ENCODE data around the gene RASSF8.

RASSF8 gene

DNA sequence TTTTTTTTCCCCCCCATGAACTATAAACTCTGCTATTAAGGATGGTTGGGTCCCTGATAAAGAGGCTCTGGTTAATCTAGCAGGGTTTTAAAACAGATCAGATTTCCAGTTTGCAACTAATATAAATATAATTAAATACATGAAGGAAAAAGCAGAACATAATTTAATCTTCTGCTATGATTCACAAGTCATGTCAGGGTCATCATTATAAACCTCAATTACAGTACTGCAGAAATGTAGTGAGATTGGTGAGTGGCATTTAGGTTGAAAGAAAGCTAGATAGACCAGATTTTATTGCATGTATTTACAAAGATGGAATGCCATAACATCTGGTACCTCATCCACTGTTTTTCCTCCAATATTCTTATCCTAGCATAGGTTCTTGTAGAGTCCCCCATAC lies 14.5 kb upstream of the RASSF8 start:
- TF ChIP-seq ZFP30 (CRISPR knock-in tag; IDR thresholded peaks at IDR 0.05): no peak
- TF ChIP-seq ZFP3 (CRISPR knock-in tag; IDR thresholded peaks at IDR 0.05): no peak
- peak; percentile 86 for TF ChIP-seq ZC3H10 (CRISPR knock-in tag; IDR thresholded peaks at IDR 0.05)
- TF ChIP-seq ISL1 (CRISPR knock-in tag; IDR thresholded peaks at IDR 0.05): peak; percentile 86
- TF ChIP-seq, protein P1, sequence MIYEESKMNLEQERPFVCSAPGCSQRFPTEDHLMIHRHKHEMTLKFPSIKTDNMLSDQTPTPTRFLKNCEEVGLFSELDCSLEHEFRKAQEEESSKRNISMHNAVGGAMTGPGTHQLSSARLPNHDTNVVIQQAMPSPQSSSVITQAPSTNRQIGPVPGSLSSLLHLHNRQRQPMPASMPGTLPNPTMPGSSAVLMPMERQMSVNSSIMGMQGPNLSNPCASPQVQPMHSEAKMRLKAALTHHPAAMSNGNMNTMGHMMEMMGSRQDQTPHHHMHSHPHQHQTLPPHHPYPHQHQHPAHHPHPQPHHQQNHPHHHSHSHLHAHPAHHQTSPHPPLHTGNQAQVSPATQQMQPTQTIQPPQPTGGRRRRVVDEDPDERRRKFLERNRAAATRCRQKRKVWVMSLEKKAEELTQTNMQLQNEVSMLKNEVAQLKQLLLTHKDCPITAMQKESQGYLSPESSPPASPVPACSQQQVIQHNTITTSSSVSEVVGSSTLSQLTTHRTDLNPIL (CRISPR knock-in tag; IDR thresholded peaks at IDR 0.05; ENCODE audit: low read depth): 0 out of 2 replicates have a peak, but pooled peaks have one; percentile 26
- no peak for TF ChIP-seq ZNF565 (CRISPR knock-in tag; conservative IDR thresholded peaks at IDR 0.05; ENCODE audit: low read depth)
- TF ChIP-seq TCF4 (CRISPR knock-in tag; IDR thresholded peaks at IDR 0.05; ENCODE audit: borderline replicate concordance): peak; percentile 45; the same call in 1 of the 2 replicates
- ATAC-seq: peak; percentile 53; the same call in 2 of the 3 replicates

DNA sequence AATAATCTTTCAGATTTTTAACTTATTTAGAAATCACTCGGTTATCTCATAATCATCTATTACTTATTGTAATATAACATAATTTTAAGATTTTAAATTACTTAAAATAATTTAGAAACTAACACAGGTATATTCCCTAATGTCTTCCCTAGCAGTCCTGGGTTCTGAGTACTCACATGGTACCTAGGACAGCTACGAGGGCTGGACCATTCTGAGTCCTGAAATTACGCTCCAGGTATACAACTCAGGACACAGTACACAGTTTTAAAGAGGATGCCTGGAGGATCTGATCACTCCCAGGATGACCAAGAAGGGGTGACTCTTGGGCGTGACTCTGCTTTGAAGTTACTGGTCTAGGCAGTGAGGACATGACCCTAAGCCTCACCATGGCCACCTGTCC lies 9.1 kb upstream of the RASSF8 start:
- no peak for ATAC-seq
- TF ChIP-seq ARNTL (CRISPR knock-in tag; IDR thresholded peaks at IDR 0.05; ENCODE audit: borderline replicate concordance, low read depth): no peak
- no peak for TF ChIP-seq ZFP30 (CRISPR knock-in tag; IDR thresholded peaks at IDR 0.05)
- TF ChIP-seq ESRRG (CRISPR knock-in tag; IDR thresholded peaks at IDR 0.05): no peak
- no peak for TF ChIP-seq ZFP3 (CRISPR knock-in tag; IDR thresholded peaks at IDR 0.05)
- TF ChIP-seq ZC3H10 (CRISPR knock-in tag; IDR thresholded peaks at IDR 0.05): no peak
- no peak for TF ChIP-seq TOX (CRISPR knock-in tag; IDR thresholded peaks at IDR 0.05; ENCODE audit: borderline replicate concordance)
- no peak for TF ChIP-seq RARB (CRISPR knock-in tag; IDR thresholded peaks at IDR 0.05)
- no peak for TF ChIP-seq ZNF565 (CRISPR knock-in tag; conservative IDR thresholded peaks at IDR 0.05; ENCODE audit: low read depth)
- TF ChIP-seq ZNF70 (CRISPR knock-in tag; IDR thresholded peaks at IDR 0.05): no peak
- no peak for TF ChIP-seq CSRNP3 (CRISPR knock-in tag; IDR thresholded peaks at IDR 0.05)
- TF ChIP-seq BACH2 (CRISPR knock-in tag; IDR thresholded peaks at IDR 0.05; ENCODE audit: borderline replicate concordance): no peak
- TF ChIP-seq TSHZ2 (CRISPR knock-in tag; IDR thresholded peaks at IDR 0.05): no peak
- TF ChIP-seq, protein P2, sequence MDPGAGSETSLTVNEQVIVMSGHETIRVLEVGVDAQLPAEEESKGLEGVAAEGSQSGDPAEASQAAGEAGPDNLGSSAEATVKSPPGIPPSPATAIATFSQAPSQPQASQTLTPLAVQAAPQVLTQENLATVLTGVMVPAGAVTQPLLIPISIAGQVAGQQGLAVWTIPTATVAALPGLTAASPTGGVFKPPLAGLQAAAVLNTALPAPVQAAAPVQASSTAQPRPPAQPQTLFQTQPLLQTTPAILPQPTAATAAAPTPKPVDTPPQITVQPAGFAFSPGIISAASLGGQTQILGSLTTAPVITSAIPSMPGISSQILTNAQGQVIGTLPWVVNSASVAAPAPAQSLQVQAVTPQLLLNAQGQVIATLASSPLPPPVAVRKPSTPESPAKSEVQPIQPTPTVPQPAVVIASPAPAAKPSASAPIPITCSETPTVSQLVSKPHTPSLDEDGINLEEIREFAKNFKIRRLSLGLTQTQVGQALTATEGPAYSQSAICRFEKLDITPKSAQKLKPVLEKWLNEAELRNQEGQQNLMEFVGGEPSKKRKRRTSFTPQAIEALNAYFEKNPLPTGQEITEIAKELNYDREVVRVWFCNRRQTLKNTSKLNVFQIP (CRISPR knock-in tag; IDR thresholded peaks at IDR 0.05; ENCODE audit: borderline replicate concordance, low read depth): no peak
- no peak for TF ChIP-seq CSDC2 (CRISPR knock-in tag; IDR thresholded peaks at IDR 0.05)
- TF ChIP-seq SNAI2 (CRISPR knock-in tag; IDR thresholded peaks at IDR 0.05): no peak

DNA sequence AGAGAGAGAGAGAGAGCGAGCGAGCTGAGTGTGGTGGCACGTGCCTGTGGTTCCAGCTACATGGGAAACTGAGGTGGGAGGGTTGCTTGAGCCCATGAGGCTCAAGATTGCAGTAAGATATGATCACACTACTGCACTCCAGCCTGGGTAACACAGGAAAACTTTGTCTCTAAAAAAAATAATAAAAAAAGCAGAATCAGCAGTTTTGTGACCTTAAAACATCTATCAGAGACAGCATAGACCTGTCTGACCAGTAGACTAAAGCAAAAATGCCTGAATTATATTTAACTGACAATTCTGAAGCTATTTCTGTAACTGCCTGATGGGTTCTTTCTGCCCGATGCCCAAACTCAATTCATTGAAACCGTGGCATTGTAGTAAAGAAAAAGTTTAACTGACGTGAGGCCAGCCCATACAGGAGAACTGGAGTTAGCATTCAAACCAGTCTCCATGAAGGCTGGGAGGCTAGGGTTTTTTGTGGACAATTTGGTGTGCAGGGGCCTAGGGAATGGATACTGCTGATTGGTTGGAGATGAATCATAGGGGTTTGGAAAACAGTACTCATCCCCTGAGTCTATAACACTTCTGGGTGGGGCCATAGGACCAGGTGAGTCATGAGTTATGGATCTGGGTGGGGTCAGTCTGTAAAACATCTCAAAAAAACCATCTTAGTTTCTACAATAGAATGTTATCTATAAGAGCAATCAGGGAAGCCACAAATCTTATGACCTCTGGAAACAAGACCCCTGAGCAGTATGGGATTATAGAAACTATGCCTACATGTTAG lies 8.0 kb upstream of the RASSF8 start:
- TF ChIP-seq RARB (CRISPR knock-in tag; IDR thresholded peaks at IDR 0.05) (no peak), TOX (CRISPR knock-in tag; IDR thresholded peaks at IDR 0.05; ENCODE audit: borderline replicate concordance) (no peak), ESRRG (CRISPR knock-in tag; IDR thresholded peaks at IDR 0.05) (no peak), CSDC2 (CRISPR knock-in tag; IDR thresholded peaks at IDR 0.05) (no peak), CSRNP3 (CRISPR knock-in tag; IDR thresholded peaks at IDR 0.05) (no peak), BACH2 (CRISPR knock-in tag; IDR thresholded peaks at IDR 0.05; ENCODE audit: borderline replicate concordance) (no peak), GLIS3 (CRISPR knock-in tag; IDR thresholded peaks at IDR 0.05) (no peak), PPARA (CRISPR knock-in tag; IDR thresholded peaks at IDR 0.05; ENCODE audit: borderline replicate concordance) (no peak), ZFP3 (CRISPR knock-in tag; IDR thresholded peaks at IDR 0.05) (no peak), ZNF70 (CRISPR knock-in tag; IDR thresholded peaks at IDR 0.05) (no peak), ZNF8 (CRISPR knock-in tag; IDR thresholded peaks at IDR 0.05) (no peak), ISL1 (CRISPR knock-in tag; IDR thresholded peaks at IDR 0.05) (no peak), SNAI2 (CRISPR knock-in tag; IDR thresholded peaks at IDR 0.05) (no peak), ZNF565 (CRISPR knock-in tag; conservative IDR thresholded peaks at IDR 0.05; ENCODE audit: low read depth) (no peak), ARNTL (CRISPR knock-in tag; IDR thresholded peaks at IDR 0.05; ENCODE audit: borderline replicate concordance, low read depth) (no peak), PATZ1 (CRISPR knock-in tag; IDR thresholded peaks at IDR 0.05; ENCODE audit: borderline replicate concordance) (no peak), ZFP30 (CRISPR knock-in tag; IDR thresholded peaks at IDR 0.05) (no peak)
- TF ChIP-seq, protein P2 (CRISPR knock-in tag; IDR thresholded peaks at IDR 0.05; ENCODE audit: borderline replicate concordance, low read depth): no peak
- ATAC-seq: no peak

Measured in SK-N-SH treated with all-trans-retinoic acid at 6 μM for 48 hours (cell line).